NOMO-1 treated with DMSO at 0.1 percent for 48 hours (cell line): ENCODE measurements around the gene VPREB1.
"Not testable (repeated sequence)": the region's sequence is repeated elsewhere in the genome, so short reads cannot be mapped to it uniquely, and the experiment has no call there.

Experiments used
- DNase-seq: peaks from one replicate; lab custom pipeline; 2025; ENCODE audit not compliant: unreplicated experiment; lab: John Stamatoyannopoulos, UW

VPREB1 gene

DNA sequence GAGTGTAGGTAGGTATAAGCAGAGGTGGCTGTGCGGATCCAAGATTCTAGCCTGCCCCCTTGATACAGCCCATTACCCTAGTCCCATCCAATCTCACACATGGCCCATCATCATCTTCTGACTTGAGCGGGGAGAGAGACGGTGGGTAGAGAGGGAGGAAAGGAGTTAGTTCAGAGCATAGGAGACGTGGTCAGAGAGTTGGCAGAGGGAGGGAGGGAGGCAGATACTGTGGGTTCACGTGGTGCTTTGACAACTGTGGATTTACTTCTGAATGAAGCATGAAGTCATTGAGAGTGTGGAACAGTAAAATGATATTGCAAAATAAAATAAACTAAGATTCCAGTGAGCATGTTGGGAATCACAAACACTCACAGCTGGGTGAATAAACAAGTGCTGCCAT is 31.4 kb upstream of the VPREB1 start:
- no peak for DNase-seq

DNA sequence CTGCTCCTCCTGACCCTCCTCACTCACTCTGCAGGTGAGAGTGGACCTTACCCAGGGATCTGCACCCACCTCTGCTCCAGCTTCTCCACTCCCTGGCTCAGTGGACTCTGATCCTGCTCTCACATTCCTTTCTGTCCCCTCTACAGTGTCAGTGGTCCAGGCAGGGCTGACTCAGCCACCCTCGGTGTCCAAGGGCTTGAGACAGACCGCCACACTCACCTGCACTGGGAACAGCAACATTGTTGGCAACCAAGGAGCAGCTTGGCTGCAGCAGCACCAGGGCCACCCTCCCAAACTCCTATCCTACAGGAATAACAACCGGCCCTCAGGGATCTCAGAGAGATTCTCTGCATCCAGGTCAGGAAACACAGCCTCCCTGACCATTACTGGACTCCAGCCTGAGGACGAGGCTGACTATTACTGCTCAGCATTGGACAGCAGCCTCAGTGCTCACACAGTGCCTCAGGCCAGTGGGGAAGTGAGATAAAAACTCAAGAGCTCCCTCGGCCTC is 29.7 kb upstream of the VPREB1 start:
- DNase-seq: no peak

DNA sequence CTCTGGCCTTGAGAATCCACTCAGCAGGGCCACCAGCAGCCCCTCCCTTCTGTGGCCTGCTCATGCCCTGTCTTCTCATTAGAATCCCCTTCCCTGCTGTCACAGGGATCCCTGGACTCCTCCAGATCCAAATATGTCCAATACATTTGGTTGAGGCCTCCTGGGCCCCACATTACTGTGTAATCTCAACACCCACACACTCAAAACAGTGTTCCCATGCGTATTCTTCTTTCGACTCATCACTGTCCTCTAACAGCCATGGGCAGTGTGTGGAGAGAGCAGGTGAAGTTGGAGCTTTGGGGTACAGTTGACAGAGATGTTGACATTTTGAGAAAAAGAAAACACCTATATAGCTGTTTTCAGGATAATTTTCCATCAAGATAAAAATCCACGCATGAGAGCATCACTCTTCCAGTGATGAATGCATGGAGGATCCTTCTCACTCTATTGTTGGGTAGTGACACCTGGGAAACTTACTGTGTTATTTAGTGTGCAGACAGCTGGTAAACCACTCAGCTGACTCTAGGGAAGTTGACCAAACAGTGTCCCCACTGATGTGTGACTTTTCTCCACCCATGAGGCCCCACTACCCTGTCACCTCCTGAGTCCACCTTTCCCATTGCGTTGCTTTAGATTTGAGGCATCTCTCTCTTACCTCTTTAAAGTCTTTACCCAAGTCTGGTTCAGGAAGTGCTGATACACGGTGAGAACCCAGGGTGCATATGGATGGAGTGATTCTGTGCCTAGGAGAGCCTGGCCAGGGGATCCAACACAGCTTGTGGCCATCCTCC is 28.7 kb upstream of the VPREB1 start:
- no peak for DNase-seq

DNA sequence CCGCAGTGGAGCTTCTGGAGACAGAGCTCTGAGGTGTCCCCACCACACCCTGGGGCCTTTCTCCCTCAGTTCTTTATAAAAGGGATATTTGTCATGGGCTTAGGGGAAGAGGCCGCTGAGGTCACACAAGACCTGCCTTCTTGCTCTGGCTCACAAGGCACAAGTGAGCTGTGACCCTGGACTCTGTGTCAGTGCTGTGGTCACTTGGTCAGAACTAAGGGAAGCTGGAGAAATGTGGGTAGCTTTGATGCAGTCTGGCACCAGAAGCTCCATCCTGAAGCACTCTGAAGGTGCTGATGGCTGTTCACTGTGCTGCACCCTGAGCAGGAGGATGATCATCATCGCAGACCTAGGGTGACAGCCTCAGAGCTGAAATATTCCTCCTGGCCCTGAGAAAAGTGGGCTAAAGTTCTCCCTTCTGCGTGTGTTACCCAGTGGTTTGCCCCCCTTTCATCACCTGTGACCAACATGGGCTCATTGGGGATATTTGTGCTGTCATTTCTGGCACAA is 28.1 kb upstream of the VPREB1 start:
- DNase-seq: no peak

DNA sequence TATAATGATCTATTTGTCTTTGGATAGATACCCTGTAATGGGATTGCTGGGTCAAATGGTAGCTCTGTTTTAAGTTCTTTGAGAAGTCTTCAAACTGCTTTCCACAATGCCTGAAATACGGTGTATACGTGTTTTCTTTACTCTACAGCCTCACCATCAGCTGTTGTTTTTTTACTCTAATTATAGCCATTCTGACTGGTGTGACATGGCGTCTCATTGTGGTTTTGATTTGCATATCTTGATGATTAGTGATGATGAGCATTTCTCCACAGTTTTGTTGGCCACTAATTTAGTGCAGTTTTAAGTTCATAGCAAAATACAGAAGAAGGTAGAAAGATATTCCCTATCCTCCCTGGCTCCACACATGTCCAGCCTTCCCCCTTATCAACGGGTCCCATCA is 26.3 kb upstream of the VPREB1 start:
- DNase-seq: no peak

DNA sequence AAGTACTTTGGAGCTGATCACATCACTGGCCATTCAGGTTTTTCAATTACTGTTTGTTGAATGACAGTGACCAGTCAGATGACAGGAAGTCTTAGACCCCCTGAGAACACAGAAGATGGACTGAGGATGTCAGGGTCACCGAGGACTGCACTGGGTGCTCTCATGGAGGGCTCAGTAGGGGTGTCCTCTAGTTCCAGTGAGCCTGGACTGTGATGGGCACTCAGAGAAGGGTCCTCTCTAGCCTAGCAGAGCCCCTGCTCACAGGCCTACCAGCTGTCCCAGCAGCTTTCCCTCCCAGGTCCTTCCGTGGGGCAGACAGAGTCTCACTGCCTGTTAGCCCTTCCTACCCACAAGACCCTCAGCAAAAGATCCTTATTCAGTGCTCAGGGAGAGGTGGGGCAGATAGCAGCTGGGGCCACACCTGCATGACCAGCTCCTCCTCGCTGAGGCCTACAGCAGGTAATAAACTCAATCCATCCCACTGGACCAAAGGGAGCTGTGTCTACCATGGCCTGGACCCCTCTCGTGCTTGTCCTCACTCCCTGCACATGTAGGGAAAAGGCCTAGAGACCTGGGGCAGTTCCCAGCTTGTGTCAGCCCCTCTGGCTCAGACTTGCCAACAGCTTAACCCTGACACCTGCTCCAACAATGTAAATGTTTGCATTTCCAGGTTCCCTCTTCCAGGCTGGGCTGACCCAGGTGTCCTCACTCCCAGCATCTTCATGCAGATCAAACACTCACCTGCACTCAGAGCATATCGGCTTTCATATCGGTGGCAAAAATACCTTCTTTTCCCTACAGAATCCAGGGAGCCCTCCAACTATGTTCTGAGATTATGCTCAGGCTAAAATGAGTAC is 25.2 kb upstream of the VPREB1 start:
- DNase-seq: no peak

DNA sequence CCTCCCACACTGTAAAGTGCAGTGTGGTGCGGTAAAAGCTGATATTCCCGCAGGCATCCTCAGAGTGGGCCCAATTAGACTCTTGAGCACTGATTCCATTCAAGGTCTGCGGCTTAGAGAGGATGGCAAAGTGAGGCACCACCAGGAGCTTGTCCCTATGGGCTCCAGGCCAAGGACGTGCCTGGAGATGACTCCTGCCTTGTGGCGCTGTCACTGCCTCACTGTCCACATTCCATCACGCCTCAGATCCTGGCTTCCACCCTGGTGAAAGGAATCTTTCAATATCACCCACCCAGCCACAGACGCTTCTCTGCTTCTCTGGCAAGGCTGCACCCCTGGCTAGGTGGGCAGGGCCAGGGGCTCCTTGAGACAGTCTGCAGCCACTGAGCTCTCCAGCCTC is 23.5 kb upstream of the VPREB1 start:
- DNase-seq: not testable (repeated sequence)

DNA sequence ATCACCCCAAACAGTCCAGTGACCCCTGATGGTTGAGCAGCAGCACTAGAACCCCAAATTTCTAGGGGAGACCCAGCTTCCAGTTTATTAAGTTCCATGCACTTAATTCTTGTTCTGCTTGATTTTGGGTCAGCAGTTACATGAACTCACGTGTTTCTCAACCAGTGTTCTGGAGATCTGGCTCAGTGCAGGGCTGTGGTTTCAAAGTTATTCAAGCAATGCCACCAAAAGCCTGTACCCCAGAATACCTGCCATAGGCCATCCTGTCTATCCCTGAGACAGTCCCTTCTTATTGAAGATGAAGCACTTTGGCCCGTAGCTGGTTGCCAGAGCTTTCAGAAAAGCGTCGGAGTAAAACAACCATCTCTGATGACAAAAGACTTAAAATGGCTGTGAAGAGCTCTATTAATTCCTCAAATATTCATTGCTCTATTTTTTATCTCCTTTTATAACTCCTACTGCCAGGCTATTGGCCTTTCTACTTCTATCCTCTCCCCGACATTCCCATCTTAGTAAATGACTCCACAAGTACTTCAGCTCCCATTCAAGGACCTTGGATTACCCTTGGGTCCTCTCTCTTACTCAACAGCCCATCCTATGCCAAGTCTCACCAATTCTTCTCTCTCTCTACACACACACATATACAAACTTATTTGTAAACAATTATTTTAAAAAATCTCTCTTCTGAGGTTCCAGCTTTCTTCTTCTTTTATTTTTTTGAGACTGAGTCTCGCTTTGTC is 18.0 kb upstream of the VPREB1 start:
- no peak for DNase-seq

DNA sequence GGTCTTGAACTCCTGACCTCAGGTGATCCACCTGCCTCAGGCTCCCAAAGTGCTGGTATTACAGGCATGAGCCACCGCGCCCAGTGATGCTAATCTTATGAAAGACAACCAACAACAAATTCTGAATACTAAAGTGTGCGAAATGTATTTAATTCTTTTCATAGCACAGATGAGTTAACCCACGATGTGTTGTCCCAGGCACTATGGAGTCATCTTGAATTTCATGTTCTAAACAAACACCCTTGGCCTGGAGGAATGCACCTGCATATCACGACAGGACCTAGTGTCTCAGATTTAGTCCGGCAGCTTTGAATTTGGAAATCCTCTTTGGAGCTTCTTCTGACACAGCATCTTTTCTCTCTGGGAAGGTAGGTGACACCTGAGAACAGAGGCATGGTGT is 16.2 kb upstream of the VPREB1 start:
- DNase-seq: no peak

DNA sequence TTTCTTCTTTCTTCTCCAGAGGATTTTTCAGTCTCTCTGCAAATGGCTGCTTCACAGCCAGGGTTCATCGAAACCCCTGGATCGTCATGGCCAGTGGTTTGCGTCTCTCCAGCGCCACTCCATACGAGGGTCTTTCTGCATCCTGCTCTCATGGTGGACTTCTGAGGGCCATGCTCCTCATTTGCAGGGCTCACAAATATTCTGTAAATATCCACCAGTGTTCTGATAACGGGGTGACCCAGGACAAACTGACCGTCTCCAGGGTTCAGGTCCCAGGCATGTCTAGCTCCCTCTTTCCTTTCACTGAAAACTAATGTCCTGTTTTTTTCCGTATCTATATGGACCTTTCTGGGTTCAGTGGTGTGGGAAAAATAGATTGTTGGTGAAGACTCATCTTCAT is 15.7 kb upstream of the VPREB1 start:
- DNase-seq: no peak

DNA sequence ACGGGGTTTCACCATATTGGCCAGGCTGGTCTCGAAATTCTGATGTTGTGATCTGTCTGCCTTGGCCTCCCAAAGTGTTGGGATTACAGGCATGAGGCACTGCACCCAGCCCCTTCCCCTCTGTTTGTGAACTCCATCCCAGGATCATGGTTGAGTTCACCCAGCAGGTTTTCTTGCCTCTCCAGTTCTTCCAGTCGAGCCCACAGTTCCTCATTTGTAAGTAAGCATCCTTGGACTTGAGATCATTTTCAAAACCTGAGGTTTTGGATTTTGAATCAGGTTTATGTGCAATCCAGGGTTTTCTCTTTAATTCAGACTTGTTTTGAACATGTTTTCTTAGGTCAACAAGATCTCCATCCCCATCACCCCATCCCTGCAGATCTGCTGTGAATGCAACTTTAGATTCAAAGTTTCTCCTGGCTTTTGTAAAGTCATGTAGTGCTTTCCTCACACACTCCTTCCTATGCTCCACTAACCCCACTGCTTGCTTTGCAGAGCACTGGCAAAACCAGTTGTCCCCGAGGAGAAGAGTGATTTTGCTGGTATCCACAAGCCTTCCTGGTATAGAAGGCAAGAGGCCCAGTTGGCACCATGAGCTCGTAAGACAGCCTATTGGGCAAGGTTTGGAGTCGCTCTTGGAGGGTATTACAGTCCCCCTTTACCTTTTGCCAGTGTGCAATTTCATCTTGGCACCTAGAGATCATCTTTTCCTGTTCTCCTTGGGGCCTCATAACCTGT is 14.7 kb upstream of the VPREB1 start:
- DNase-seq: no peak

DNA sequence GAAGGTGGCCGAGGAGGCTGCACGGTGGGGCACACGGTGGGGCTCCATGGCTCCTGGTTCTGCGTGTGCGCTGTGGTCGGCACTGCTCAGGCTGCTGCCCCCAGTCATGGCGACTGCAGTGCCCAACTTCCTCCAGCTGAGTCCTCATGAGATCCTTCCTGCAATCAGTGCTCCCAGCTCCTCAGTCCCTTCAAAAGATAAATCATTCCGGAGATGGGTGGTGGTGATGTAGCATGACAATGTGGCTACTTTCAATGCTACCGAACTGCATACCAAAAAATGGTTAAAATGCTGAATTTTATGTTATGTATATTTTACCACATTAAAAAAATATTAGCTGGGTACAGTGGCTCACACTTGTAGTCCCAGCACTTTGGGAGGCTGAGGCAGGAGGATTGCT is 14.1 kb upstream of the VPREB1 start:
- DNase-seq: no peak

DNA sequence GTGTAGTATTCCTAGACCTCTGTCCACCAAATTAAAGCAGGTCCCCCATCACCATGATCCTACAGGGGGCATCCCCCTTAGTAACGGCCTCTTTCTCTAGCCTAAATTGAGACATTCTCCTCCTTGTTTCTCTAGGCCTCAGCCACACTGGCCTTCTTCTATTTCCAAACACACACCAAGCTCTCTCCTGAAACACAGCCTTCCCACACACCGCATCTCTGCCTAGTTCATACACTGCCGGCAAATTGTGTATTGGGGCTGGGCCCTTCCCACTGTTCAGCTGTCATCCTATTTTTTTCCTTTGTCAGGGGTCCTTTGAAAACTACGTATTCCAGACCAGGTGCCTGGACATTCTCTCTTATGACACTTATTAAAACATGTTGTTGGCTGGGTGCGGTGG is 11.5 kb upstream of the VPREB1 start:
- no peak for DNase-seq

DNA sequence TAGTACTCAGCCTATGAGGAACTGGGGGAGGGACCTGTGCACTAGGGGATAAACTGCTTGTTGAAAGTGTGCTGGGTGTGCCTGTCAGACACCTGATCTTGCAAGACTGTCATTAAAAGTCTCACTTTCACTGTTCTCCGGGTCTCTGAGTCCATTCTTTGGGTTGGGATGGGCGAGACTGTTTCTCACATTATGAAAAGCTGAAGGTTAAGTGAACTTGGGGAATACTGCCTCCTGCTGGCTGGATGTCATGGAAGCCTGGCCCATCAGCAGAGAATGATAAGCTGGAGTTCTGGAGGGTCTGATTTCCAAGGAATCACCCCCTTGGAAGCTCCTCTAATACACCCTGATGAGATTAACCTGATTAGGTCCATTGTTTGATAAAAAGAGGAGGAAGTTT is 9.0 kb upstream of the VPREB1 start:
- DNase-seq: no peak

DNA sequence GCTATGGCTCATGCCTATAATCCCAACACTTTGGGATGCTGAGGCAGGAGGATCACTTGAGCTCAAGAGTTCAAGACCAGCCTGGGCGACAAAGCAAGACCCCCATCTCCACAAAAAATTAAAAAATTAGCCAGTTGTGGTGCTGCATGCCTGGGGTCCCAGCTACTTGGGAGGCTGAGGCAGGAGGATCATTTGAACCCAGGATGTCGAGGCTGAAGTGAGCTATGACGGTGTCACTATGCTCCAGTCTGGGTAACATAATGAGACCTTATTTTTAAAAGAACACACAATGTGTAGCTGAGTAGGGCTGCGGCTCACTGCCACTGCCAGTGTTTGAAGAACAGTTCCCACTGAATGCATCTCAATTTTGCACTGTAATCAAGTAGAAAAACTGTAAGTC is 7.1 kb upstream of the VPREB1 start:
- no peak for DNase-seq

DNA sequence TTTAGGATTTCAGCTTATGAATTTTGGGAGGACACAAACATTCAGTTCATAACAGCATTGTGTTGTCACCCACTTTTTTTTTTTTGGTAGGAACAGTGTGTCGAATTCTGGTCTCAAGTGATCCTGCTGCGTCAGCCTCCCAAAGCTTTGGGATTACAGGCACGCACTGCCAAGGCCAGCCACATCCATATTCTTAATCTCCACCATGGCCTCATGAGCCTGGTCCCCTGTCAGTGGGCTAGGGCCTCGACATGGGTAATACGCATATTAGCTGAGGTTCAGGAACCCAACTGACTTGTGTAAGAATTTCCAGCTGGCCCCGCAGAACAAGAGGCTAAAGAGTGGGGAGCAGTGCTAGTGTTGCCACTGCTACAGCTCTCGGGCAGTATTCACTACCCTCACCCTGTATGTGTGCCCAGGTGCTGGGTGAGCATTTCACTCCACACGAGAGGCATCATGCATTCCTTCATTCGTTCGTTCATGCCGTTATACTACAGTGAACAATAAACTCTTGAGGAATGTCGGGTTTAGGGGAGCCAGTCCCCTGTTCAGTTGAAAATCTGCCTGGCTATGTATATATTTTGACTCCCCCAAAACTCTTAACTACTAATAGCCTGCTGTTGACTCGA is 5.2 kb upstream of the VPREB1 start:
- DNase-seq: no peak

DNA sequence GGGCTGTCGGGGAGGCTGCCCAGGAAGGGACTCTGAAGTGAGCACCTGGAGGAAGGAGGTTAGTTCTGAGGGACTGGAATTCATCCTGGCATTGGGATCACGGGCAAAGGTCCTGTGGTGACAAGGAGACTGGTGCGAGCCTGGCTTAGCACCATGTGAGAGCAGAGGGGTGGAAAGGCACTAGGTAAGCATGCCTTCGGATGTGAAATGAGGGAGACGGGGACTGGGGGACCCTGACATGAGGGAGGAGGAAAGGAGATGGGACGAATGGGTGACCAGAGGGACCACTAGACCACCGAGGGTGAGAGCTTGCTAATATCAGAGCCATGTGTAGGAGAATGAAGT is 3.1 kb upstream of the VPREB1 start:
- no peak for DNase-seq

DNA sequence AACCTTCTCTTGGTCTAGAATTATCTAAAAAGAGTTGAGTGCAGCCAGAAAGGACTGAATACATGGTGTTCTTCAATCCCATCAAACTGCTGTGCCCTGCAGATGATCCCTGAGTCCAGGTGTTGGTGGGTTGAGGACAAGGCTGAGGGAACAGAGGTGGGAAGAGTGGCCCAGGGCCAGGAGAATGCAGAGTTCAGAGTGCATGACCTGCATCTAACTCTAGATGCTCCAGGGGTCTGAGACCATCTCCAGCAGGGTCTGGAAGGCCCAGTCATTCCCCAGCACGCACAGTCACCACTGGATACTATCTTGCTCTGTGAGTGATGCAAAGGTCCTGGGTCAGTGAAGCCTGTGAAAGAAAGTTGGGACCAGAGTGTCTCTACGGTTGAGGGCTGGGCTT is 2.1 kb upstream of the VPREB1 start:
- no peak for DNase-seq

DNA sequence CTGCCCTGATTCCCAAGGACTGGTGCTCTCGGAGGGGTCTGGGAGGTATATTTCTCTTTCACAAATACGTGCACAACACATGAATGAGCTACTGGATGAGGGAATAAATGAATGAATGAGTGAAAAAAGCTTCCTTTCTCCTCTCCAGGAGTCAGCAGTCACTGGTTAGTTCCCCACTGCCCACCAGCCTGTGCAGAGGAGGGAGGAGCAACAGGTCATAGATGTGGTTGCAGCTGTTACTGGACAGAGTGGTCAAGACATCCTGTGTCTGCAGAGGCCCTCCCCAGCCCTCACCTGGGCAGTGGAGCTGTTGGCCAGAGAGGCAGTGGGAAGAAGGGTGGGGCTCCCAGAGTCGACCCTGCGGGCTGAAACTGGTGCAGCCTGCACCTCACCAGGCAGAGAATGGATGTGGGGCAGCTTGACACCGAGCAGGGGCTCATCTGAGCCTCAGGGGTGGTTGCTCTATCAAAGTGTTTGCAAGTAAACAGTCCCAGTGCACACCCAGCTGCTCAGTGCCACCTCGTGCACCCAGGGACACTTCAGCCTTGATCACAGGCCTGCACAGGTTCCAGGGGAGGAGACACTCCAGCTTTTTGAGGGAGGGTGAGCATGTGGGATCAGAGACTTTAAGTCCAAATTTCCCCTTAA is 1.4 kb upstream of the VPREB1 start:
- DNase-seq: no peak
